H9 (cell line): ENCODE measurements around the gene RANBP9. TPM values are rescaled to one million over a fixed set of nuclear protein-coding genes. Genes with fewer than 3 reads are reported as not detected.

Experiments
- DNase-seq: peaks from one replicate; pipeline ENCODE4 v3.0.0-alpha.2; 2017
- H2AFZ ChIP-seq: one replicate; pipeline ENCODE4 v1.6.1; 2013; ENCODE audit warnings: mild to moderate bottlenecking, low read length, control low read depth, moderate library complexity
- H2AK5ac ChIP-seq: 2 replicates; pipeline ENCODE4 v1.6.1; 2013; ENCODE audit warnings: low read length, control low read depth, mixed read lengths; ENCODE audit not compliant: insufficient read length
- H2BK120ac ChIP-seq: one replicate; pipeline ENCODE4 v1.6.1; 2013; ENCODE audit warnings: low read depth, mild to moderate bottlenecking, low read length, control low read depth, inconsistent platforms; ENCODE audit not compliant: poor library complexity, severe bottlenecking
- H2BK12ac ChIP-seq: 2 replicates; pipeline ENCODE4 v1.6.1; 2013; ENCODE audit warnings: low read length, control low read depth, mixed read lengths, low read depth; ENCODE audit not compliant: insufficient read length
- H2BK15ac ChIP-seq: 2 replicates; pipeline ENCODE4 v1.6.1; 2013; ENCODE audit warnings: low read depth, low read length, control low read depth
- H2BK20ac ChIP-seq: one replicate; pipeline ENCODE4 v1.6.1; 2013; ENCODE audit warnings: low read depth, mild to moderate bottlenecking, low read length, control low read depth, inconsistent platforms; ENCODE audit not compliant: poor library complexity, severe bottlenecking
- H2BK5ac ChIP-seq: 2 replicates; pipeline ENCODE4 v1.6.1; 2013; ENCODE audit warnings: low read length, control low read depth, mixed read lengths; ENCODE audit not compliant: insufficient read length
- H3K14ac ChIP-seq: 2 replicates; pipeline ENCODE4 v1.6.1; 2013; ENCODE audit warnings: low read length, control low read depth; ENCODE audit not compliant: insufficient read depth
- H3K18ac ChIP-seq: 2 replicates; pipeline ENCODE4 v1.6.1; 2013; ENCODE audit warnings: low read depth, mild to moderate bottlenecking, mixed read lengths, low read length, control low read depth; ENCODE audit not compliant: insufficient read length
- H3K23ac ChIP-seq: 2 replicates; pipeline ENCODE4 v1.6.1; 2013; ENCODE audit warnings: low read length, control low read depth, mixed read lengths, low read depth; ENCODE audit not compliant: insufficient read length
- H3K23me2 ChIP-seq: 2 replicates; pipeline ENCODE4 v1.6.1; 2013; ENCODE audit warnings: low read depth, mild to moderate bottlenecking, mixed read lengths, low read length, control low read depth; ENCODE audit not compliant: insufficient read length, poor library complexity, severe bottlenecking
- H3K27ac ChIP-seq: 2 replicates; pipeline ENCODE4 v1.5.1; 2013; ENCODE audit warnings: low read length, control low read depth, mixed read lengths, low read depth; ENCODE audit not compliant: insufficient read length
- H3K27me3 ChIP-seq: 2 replicates; pipeline ENCODE4 v1.6.1; 2013; ENCODE audit warnings: low read length, control low read depth, inconsistent platforms; ENCODE audit not compliant: insufficient read depth
- H3K4ac ChIP-seq: 2 replicates; pipeline ENCODE4 v1.6.1; 2013; ENCODE audit warnings: low read depth, mild to moderate bottlenecking, control low read depth, inconsistent platforms, low read length, moderate library complexity
- H3K4me1 ChIP-seq: 2 replicates; pipeline ENCODE4 v1.6.1; 2013; ENCODE audit warnings: low read length, control low read depth, inconsistent platforms; ENCODE audit not compliant: insufficient read depth
- H3K4me2 ChIP-seq: 2 replicates; pipeline ENCODE4 v1.6.1; 2013; ENCODE audit warnings: low read length, control low read depth, mixed read lengths; ENCODE audit not compliant: insufficient read length, insufficient read depth
- H3K56ac ChIP-seq: 2 replicates; pipeline ENCODE4 v1.6.1; 2013; ENCODE audit warnings: low read depth, mild to moderate bottlenecking, mixed read lengths, low read length, control low read depth; ENCODE audit not compliant: insufficient read length
- H3K79me1 ChIP-seq: 2 replicates; pipeline ENCODE4 v1.6.1; 2013; ENCODE audit warnings: low read depth, mild to moderate bottlenecking, moderate library complexity, low read length, control low read depth, inconsistent platforms; ENCODE audit not compliant: insufficient read depth, poor library complexity, severe bottlenecking
- H3K79me2 ChIP-seq: 2 replicates; pipeline ENCODE4 v1.6.1; 2013; ENCODE audit warnings: low read length, control low read depth, inconsistent platforms; ENCODE audit not compliant: insufficient read depth
- H3K9ac ChIP-seq: 2 replicates; pipeline ENCODE4 v1.6.1; 2013; ENCODE audit warnings: low read length, control low read depth, mixed read lengths; ENCODE audit not compliant: insufficient read length; ENCODE audit errors: extremely low read depth
- H3K9me3 ChIP-seq: one replicate; pipeline ENCODE4 v1.6.1; 2013; ENCODE audit warnings: low read depth, low read length, inconsistent platforms; ENCODE audit not compliant: control insufficient read depth
- H3T11ph ChIP-seq: one replicate; pipeline ENCODE4 v1.6.1; 2013; ENCODE audit warnings: mild to moderate bottlenecking, low read length, control low read depth, inconsistent platforms
- H4K20me1 ChIP-seq: one replicate; pipeline ENCODE4 v1.6.1; 2013; ENCODE audit not compliant: control insufficient read depth, insufficient read length, insufficient read depth
- H4K5ac ChIP-seq: 2 replicates; pipeline ENCODE4 v1.6.1; 2013; ENCODE audit warnings: low read depth, mild to moderate bottlenecking, mixed read lengths, low read length, control low read depth; ENCODE audit not compliant: insufficient read length
- H4K8ac ChIP-seq: replicated peaks from 2 replicates; pipeline ENCODE4 v1.6.1; 2013; ENCODE audit warnings: low read length, control low read depth, mixed read lengths, low read depth; ENCODE audit not compliant: insufficient read length
- H4K91ac ChIP-seq: 2 replicates; pipeline ENCODE4 v1.6.1; 2013; ENCODE audit warnings: low read depth, mild to moderate bottlenecking, moderate library complexity, mixed read lengths, low read length, control low read depth; ENCODE audit not compliant: insufficient read length
- H3K27ac Mint-ChIP-seq, 3 experiments: 2 replicates in 2 of 3; 3 replicates in 1 of 3; pipeline ENCODE4 v1.8.0; 2020 to 2021; ENCODE audit warnings: mixed read lengths in 3 of 3, mild to moderate bottlenecking in 1 of 3, moderate library complexity in 1 of 3
- H3K27me3 Mint-ChIP-seq: 2 replicates; pipeline ENCODE4 v1.8.0; 2021; ENCODE audit warnings: low read depth, mild to moderate bottlenecking, moderate library complexity, mixed read lengths
- H3K36me3 Mint-ChIP-seq, 3 experiments: 2 replicates in 2 of 3; 3 replicates in 1 of 3; pipeline ENCODE4 v1.8.0; 2020 to 2021; ENCODE audit warnings: low read depth in 3 of 3, mixed read lengths in 3 of 3; ENCODE audit not compliant: insufficient read depth in 1 of 3
- H3K4me1 Mint-ChIP-seq, 2 experiments: 2 replicates each; pipeline ENCODE4 v1.8.0; 2020; ENCODE audit warnings: mixed read lengths in 2 of 2
- H3K4me3 Mint-ChIP-seq, 2 experiments: 2 replicates in 1 of 2; 3 replicates in 1 of 2; pipeline ENCODE4 v1.8.0; 2020 to 2021; ENCODE audit warnings: mild to moderate bottlenecking in 2 of 2, mixed read lengths in 2 of 2, moderate library complexity in 1 of 2
- H3K9me3 Mint-ChIP-seq, 2 experiments: 2 replicates in 1 of 2; 3 replicates in 1 of 2; pipeline ENCODE4 v1.8.0; 2020; ENCODE audit warnings: mild to moderate bottlenecking in 2 of 2, mixed read lengths in 2 of 2, moderate library complexity in 1 of 2
- CTCF ChIP-seq: fragments of 200-600 bp; sonication (generic); conservative IDR thresholded peaks from 3 replicates; pipeline ENCODE4 v1.8.0; 2021; ENCODE audit warnings: antibody characterized with exemption, mild to moderate bottlenecking
- WGBS: extraction: QIAGEN DNeasy Blood & Tissue Kit; methylation state at CpG from one replicate; pipeline ENCODE4 v1.1.7; 2013; ENCODE audit warnings: missing lambda C conversion rate, low lambda C conversion rate, mixed read lengths; ENCODE audit not compliant: insufficient read length; ENCODE audit errors: extremely low coverage; 5-methylcytosine and 5-hydroxymethylcytosine counted together
- total RNA-seq: library from RNA; stranded (reverse); gene quantifications from 2 replicates; pipeline ENCODE4 v1.2.1, GENCODE V29; 2021

The RANBP9 gene
- total RNA-seq, 1 experiment from 2014 or later = 37.2 TPM

DNA sequence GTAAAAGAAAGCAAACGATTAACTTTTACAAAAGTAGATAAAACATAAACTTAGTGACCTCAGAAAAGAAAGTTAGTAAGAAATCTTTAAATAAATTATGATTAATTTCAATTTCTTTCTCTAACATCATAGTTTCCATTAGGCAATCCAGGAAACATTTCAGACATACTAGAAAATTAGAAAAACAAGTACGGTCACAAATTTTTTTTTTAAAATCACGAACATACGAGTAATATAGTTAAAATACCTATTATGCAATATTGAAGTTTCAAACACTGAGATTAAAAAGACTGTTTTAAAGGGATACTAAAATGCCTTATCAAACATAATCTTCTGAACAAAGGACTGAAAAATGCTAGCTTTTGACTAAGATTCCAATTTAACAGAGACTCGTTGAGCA lies 70.3 kb downstream of the RANBP9 start:
- Histone ChIP-seq H4K8ac (no peak overlapping the region), H3K4me1 (peaks cover 3% of the 10 kb centered on the region), H3K27me3 (no peaks in the 10 kb centered on the region), H3K9me3 (no peaks in the 10 kb centered on the region), H2BK12ac (no peak overlapping the region), H2AK5ac (no peak overlapping the region), H3K79me1 (no peaks in the 10 kb centered on the region), H3K18ac (no peak overlapping the region), H3K23ac (no peak overlapping the region), H4K20me1 (no peaks in the 10 kb centered on the region), H3K23me2 (no peaks in the 10 kb centered on the region), H3T11ph (no peak overlapping the region), H3K79me2 (no peaks in the 10 kb centered on the region), H2BK15ac (no peak overlapping the region), H3K9ac (no peak overlapping the region), H2BK120ac (no peak overlapping the region), H2BK20ac (no peak overlapping the region), H2AFZ (no peak overlapping the region), H3K56ac (no peak overlapping the region), H3K27ac (no peak overlapping the region), H4K5ac (no peak overlapping the region), H4K91ac (no peak overlapping the region), H2BK5ac (no peak overlapping the region), H3K4me2 (no peak overlapping the region), H3K14ac (no peak overlapping the region), H3K4ac (no peak overlapping the region)
- Mint-ChIP-seq H3K4me3 (no peak overlapping the region), H3K27ac (no peak overlapping the region), H3K27me3 (no peaks in the 10 kb centered on the region), H3K36me3 (peaks cover 5 to 28% (median 12%) of the 10 kb centered on the region in 3 experiments), H3K9me3 (no peaks in the 10 kb centered on the region), H3K4me1 (peaks cover 31 to 32% of the 10 kb centered on the region in 2 experiments)
- no CpG with 5 or more reads among the region's 5 CpGs for WGBS
- no peak for TF ChIP-seq CTCF
- no peak for DNase-seq
